GM21390 (cell line): ENCODE measurements around the gene XPO4.

Source experiments
- ATAC-seq: cut with Tn5 transposase; IDR thresholded peaks from one replicate; pipeline ENCODE4 v1.9.1; 2021; ENCODE audit not compliant: unreplicated experiment

XPO4 gene

GRCh38 chr13:20831254-20831653, 71.3 kb downstream of the XPO4 start:
- ATAC-seq: no peak

- no peak for ATAC-seq
Observed at GRCh38 chr13:20828539-20829364, 73.8 kb downstream of the XPO4 start.

GRCh38 chr13:20826843-20827560, 75.5 kb downstream of the XPO4 start:
- no peak for ATAC-seq

- no peak for ATAC-seq
Observed at GRCh38 chr13:20826301-20826700, 76.2 kb downstream of the XPO4 start.

GRCh38 chr13:20825477-20825875, 77.1 kb downstream of the XPO4 start:
- ATAC-seq: no peak

GRCh38 chr13:20824762-20825476, 77.6 kb downstream of the XPO4 start:
- ATAC-seq: no peak

GRCh38 chr13:20823071-20823470, 79.5 kb downstream of the XPO4 start:
- no peak for ATAC-seq

GRCh38 chr13:20822406-20822805, 80.1 kb downstream of the XPO4 start:
- ATAC-seq: no peak

- ATAC-seq: no peak
Observed at GRCh38 chr13:20819715-20820114, 82.8 kb downstream of the XPO4 start.

- no peak for ATAC-seq
Observed at GRCh38 chr13:20815464-20815863, 87.1 kb downstream of the XPO4 start.

- ATAC-seq: no peak
Observed at GRCh38 chr13:20814224-20814910, 88.2 kb downstream of the XPO4 start.

- ATAC-seq: no peak
Observed at GRCh38 chr13:20812890-20813289, 89.7 kb downstream of the XPO4 start.

GRCh38 chr13:20810808-20811207, 91.7 kb downstream of the XPO4 start:
- ATAC-seq: no peak

- ATAC-seq: no peak
Observed at GRCh38 chr13:20808874-20809273, 93.7 kb downstream of the XPO4 start.

GRCh38 chr13:20803180-20803965, 99.2 kb downstream of the XPO4 start:
- ATAC-seq: no peak

- ATAC-seq: no peak
Observed at GRCh38 chr13:20801707-20802106, 100.8 kb downstream of the XPO4 start.

- no peak for ATAC-seq
Observed at GRCh38 chr13:20799726-20800416, 102.7 kb downstream of the XPO4 start.

GRCh38 chr13:20798027-20798426, 104.5 kb downstream of the XPO4 start:
- no peak for ATAC-seq

- ATAC-seq: no peak
Observed at GRCh38 chr13:20796791-20797508, 105.6 kb downstream of the XPO4 start.
